Coronary artery (tissue), 2 donors: Measurements from ENCODE around the gene ZCCHC8.
A peak's percentile ranks its signal among the peaks of the same experiment; 100 is the strongest.
"Not testable (repeated sequence)": the region's sequence is repeated elsewhere in the genome, so short reads cannot be mapped to it uniquely, and the experiment has no call there.

ENCODE experiments used
- DNase-seq: peaks from one replicate; pipeline ENCODE4 v3.0.0-alpha.2; 2017; ENCODE audit warnings: low spot score
- H3K27ac ChIP-seq, 2 donors: fragments of 200-600 bp; sonication (generic); one replicate each; pipeline ENCODE4 v1.5.1; 2016 to 2019
- H3K4me3 ChIP-seq: fragments of 200-600 bp; sonication (generic); 2 replicates; pipeline ENCODE4 v1.5.1; 2016; ENCODE audit warnings: mild to moderate bottlenecking, moderate library complexity
- TF ChIP-seq, protein P1 (sequence below): fragments of 200-600 bp; sonication (generic); IDR thresholded peaks from one replicate; pipeline ENCODE4 v1.5.1; 2019; ENCODE audit warnings: antibody characterized with exemption

Gene ZCCHC8

DNA sequence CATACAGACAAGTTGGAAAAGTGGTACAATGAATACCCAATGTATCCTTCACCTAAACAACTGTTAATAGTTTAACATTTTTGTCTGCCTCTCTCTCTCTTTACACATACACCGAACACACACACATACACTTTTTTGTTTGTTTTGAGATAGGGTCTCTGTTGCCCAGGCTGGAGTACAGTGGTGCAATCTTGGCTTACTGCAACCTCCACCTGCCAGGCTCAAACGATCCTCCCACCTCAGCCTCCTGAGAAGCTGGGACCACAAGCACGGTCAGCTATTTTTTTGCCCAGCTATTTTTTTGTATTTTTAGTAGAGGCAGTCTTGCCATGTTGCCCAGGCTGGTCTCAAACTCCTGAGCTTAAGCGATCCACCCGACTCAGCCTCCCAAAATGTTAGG, 16.8 kb downstream of the ZCCHC8 start:
- Histone ChIP-seq H3K4me3 (no peak overlapping the region), H3K27ac (no peak overlapping the region)
- TF ChIP-seq, protein P1, sequence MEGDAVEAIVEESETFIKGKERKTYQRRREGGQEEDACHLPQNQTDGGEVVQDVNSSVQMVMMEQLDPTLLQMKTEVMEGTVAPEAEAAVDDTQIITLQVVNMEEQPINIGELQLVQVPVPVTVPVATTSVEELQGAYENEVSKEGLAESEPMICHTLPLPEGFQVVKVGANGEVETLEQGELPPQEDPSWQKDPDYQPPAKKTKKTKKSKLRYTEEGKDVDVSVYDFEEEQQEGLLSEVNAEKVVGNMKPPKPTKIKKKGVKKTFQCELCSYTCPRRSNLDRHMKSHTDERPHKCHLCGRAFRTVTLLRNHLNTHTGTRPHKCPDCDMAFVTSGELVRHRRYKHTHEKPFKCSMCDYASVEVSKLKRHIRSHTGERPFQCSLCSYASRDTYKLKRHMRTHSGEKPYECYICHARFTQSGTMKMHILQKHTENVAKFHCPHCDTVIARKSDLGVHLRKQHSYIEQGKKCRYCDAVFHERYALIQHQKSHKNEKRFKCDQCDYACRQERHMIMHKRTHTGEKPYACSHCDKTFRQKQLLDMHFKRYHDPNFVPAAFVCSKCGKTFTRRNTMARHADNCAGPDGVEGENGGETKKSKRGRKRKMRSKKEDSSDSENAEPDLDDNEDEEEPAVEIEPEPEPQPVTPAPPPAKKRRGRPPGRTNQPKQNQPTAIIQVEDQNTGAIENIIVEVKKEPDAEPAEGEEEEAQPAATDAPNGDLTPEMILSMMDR: no peak
- DNase-seq: no peak

GRCh38 chr12:122481861-122482260, 18.9 kb downstream of the ZCCHC8 start:
- Histone ChIP-seq H3K27ac (no peak overlapping the region), H3K4me3 (no peak overlapping the region)
- TF ChIP-seq, protein P1: no peak
- DNase-seq: no peak

DNA sequence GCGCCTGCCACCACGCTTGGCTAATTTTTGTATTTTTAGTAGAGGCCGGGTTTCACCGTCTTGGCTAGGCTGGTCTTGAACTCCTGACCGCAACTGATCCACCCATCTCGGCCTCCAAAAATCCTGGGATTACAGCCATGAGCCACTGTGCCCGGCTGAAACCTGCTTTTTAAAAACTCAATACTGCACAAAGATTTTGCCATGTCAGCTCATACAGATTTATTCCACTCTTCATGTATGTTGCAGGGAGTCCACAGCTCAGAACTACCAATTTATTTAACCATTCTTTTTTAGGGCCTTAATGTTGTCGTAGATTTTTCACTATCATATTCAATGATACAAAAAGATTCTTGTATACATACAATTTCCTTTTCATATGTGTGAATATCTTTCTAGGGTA, 20.0 kb downstream of the ZCCHC8 start:
- Histone ChIP-seq H3K27ac (no peak overlapping the region), H3K4me3 (no peak overlapping the region)
- no peak for DNase-seq
- TF ChIP-seq, protein P1: no peak

- H3K27ac ChIP-seq: no peak overlapping the region
- DNase-seq: no peak
- H3K4me3 ChIP-seq: no peak overlapping the region
- TF ChIP-seq, protein P1: no peak
Measured at GRCh38 chr12:122474324-122474716, 26.4 kb downstream of the ZCCHC8 start.

DNA sequence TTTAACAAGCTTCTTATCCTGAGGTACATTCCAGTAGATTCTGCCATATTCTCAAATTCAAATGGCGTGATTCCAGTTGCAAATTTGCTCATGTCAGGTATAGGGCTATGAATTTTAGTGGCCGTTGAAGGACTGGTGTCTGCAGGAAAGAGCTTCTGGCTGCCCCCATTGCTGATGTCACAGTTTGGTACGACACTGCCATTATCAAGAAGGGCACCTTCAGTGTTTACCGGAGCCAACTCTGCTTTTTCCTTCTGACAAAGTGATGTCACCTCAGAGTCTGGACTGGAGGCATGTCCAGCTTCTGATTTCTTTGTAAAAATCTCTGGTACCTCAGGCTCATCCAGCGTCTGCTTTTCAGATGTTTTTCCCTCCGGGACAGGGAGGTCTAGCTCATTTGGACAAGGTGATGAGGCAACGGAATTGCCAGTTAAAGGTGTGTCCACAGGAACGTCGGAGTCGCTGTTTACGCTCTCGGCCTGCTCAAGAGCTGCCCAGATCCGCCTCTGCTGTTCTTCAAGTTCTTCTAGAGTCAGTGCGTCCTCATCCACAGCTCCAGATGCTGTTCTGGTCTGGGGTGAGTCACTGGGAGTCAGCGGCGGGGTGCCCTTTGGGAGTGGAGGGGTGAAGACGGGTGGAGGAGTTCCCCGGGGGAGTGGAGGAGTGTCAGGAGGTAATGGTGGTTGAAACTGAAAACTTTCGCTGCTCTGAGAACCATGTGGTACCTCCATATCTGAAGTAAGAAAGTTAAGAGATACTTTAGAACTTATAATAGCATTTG, 27.0 kb downstream of the ZCCHC8 start:
- TF ChIP-seq, protein P1: no peak
- no peak for DNase-seq
- H3K4me3 ChIP-seq: no peak overlapping the region
- no peak overlapping the region for H3K27ac ChIP-seq

DNA sequence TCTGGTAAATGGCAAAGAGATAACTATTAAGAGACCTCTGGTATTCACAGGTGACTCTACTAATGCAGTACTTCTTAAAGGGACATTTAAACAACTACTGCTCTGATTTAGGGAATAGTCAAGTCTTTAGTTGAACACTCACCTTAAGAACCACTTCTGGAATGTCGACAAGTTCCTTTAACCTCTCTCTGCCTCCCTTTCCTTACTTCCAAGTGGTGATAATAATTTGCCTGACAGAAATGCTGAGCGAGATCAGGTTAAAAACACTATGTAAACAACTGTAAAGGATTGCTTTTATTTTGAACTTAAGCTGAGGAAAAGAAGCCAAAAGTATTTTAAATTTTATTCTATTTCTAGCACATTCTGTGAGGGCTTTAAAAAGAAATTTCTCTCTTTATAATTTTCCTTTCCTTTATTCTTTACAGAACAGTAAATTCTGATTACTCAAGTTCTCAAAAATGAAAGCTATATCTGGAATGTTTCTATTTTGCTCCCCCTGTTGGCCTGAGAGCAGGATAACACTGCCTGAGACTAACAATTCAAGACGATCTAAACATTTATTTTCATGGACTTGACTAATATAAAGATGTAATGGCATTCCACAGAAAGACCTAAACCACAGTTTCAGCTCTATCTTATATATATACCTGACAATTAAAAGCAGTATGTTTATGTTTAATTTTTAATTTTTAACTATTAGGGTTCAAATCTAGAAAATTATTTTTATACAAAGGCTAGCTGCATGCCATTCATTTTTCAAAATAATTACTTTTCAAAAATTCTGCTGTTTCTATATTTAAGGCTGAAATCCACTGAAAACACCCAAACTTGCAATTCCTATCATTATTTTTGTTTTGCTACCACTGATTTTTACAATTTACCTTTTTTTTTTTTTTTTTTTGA, 29.2 kb downstream of the ZCCHC8 start:
- Histone ChIP-seq H3K27ac (peak overlapping the region; percentile 68 to 86), H3K4me3 (no peak overlapping the region)
- DNase-seq: no peak
- TF ChIP-seq, protein P1: peak; percentile 43

- H3K4me3 ChIP-seq, DNase-seq: not testable (repeated sequence)
- H3K27ac ChIP-seq: peak overlapping the region in 1 of 2 donors; percentile 68
Measured at GRCh38 chr12:122470576-122470975, 30.2 kb downstream of the ZCCHC8 start.

DNA sequence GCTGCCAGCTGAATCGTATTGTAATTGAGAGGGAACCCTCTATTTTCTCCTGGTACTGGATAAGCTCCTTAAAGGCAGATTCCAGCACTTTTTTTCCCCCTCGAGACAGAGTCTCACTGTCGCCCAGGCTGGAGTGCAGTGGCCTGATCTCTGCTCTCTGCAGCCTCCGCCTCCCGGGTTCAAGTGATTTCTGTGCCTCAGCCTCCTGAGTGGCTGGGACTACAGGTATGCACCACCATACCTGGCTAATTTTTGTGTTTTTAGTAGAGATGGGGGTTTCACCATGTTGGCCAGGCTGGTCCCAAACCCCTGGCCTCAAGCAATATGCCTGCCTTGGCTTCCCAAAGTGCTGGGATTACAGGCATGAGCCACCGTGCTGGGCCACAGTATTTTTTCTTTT, 30.9 kb downstream of the ZCCHC8 start:
- not testable (repeated sequence) for H3K27ac ChIP-seq, DNase-seq

More for the DNA sequence above, 30.9 kb downstream of the ZCCHC8 start:
- not testable (repeated sequence) for H3K4me3 ChIP-seq
